ENCODE data around the gene PCDH19.

GRCh38 chrX:100289066-100289558 lies 121.0 kb downstream of the PCDH19 start:
- TF ChIP-seq EHMT2 (IDR thresholded peaks at IDR 0.05; ENCODE audit: low read depth) (no peak), CTCF (IDR thresholded peaks at IDR 0.05) (no peak), POLR2A (IDR thresholded peaks at IDR 0.05; ENCODE audit: low read length) (no peak), ZC3H11A (IDR thresholded peaks at IDR 0.05) (no peak), RNF2 (IDR thresholded peaks at IDR 0.05; ENCODE audit: borderline replicate concordance, low read depth) (no peak), JUN (IDR thresholded peaks at IDR 0.05) (no peak), MAFK (IDR thresholded peaks at IDR 0.05; ENCODE audit: partially characterized antibody) (no peak), RFX5 (IDR thresholded peaks at IDR 0.05) (no peak), MAZ (IDR thresholded peaks at IDR 0.05; ENCODE audit: borderline replicate concordance, low read depth, low read length) (no peak), RAD21 (conservative IDR thresholded peaks at IDR 0.05 in 1 of 2, IDR thresholded peaks at IDR 0.05 in 1 of 2) (no peak), HDAC2 (IDR thresholded peaks at IDR 0.05) (no peak)
- TF ChIP-seq, protein P1, sequence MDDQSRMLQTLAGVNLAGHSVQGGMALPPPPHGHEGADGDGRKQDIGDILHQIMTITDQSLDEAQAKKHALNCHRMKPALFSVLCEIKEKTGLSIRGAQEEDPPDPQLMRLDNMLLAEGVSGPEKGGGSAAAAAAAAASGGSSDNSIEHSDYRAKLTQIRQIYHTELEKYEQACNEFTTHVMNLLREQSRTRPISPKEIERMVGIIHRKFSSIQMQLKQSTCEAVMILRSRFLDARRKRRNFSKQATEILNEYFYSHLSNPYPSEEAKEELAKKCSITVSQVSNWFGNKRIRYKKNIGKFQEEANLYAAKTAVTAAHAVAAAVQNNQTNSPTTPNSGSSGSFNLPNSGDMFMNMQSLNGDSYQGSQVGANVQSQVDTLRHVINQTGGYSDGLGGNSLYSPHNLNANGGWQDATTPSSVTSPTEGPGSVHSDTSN (IDR thresholded peaks at IDR 0.05): no peak
